PC-3 (cell line): ENCODE results near the gene PRC1. TPM values are rescaled to one million over a fixed set of nuclear protein-coding genes. Genes with fewer than 3 reads are reported as not detected.

Experiments used
- ATAC-seq: fragments of 200-7000 bp; cut with Tn5 transposase; 2 replicates; pipeline ENCODE4 v1.9.1; 2020; ENCODE audit warnings: mild to moderate bottlenecking, moderate library complexity
- BruUV-seq: library from RNA; stranded (reverse); fragments of 400-500 nt; replicated peaks from 2 replicates; lab custom pipeline; 2021; lab: Mats Ljungman, UMichigan
- CTCF ChIA-PET: fragments of 300-600 bp; sonication (Branson Sonifier 250); formaldehyde crosslinking; loops from one replicate; lab custom pipeline; 2022; ENCODE audit warnings: antibody characterized with exemption; lab: Charles Lee
- POLR2A ChIA-PET: fragments of 300-600 bp; sonication (Branson Sonifier 250); formaldehyde crosslinking; loops from one replicate; lab custom pipeline; 2022; ENCODE audit warnings: antibody characterized with exemption; ENCODE audit not compliant: unreplicated experiment; lab: Charles Lee
- DNase-seq: peaks from one replicate; pipeline ENCODE4 v3.0.0-alpha.2; 2015
- H2AFZ ChIP-seq: fragments of 300-600 bp; sonication (generic); 2 replicates; pipeline ENCODE4 v1.6.0; 2016; ENCODE audit warnings: antibody characterized with exemption, low read length
- H3F3A ChIP-seq: fragments of 300-600 bp; sonication (generic); one replicate; pipeline ENCODE4 v1.6.0; 2017; ENCODE audit warnings: antibody characterized with exemption, low read length, control low read depth, mild to moderate bottlenecking; ENCODE audit not compliant: unreplicated experiment
- H3K27ac ChIP-seq: fragments of 300-600 bp; sonication (generic); 2 replicates; pipeline ENCODE4 v1.5.1; 2016; ENCODE audit warnings: mild to moderate bottlenecking, low read length
- H3K27me3 ChIP-seq: fragments of 300-600 bp; sonication (generic); 2 replicates; pipeline ENCODE4 v1.6.1; 2016; ENCODE audit warnings: low read length, mixed read lengths
- H3K36me3 ChIP-seq: fragments of 300-600 bp; sonication (generic); 2 replicates; pipeline ENCODE4 v1.6.1; 2016; ENCODE audit warnings: low read depth, mixed run types, low read length, mixed read lengths
- H3K4me1 ChIP-seq: fragments of 300-600 bp; sonication (generic); 2 replicates; pipeline ENCODE4 v1.5.1; 2016; ENCODE audit warnings: low read length; ENCODE audit not compliant: insufficient read depth
- H3K4me2 ChIP-seq: fragments of 300-600 bp; sonication (generic); 2 replicates; pipeline ENCODE4 v1.6.0; 2016; ENCODE audit warnings: low read length
- H3K4me3 ChIP-seq: fragments of 300-600 bp; sonication (generic); 2 replicates; pipeline ENCODE4 v1.5.1; 2016; ENCODE audit warnings: mild to moderate bottlenecking, low read length, mixed read lengths
- H3K79me2 ChIP-seq: fragments of 300-600 bp; sonication (generic); 2 replicates; pipeline ENCODE4 v1.6.1; 2017; ENCODE audit warnings: low read length, mixed read lengths
- H3K9ac ChIP-seq: fragments of 300-600 bp; sonication (generic); 2 replicates; pipeline ENCODE4 v1.6.0; 2016; ENCODE audit warnings: mild to moderate bottlenecking, low read length
- H3K9me2 ChIP-seq: fragments of 300-600 bp; sonication (generic); replicated peaks from 2 replicates; pipeline ENCODE4 v1.6.1; 2016; ENCODE audit warnings: mixed run types, low read length, mixed read lengths
- H3K9me3 ChIP-seq: fragments of 300-600 bp; sonication (generic); 2 replicates; pipeline ENCODE4 v1.6.1; 2016; ENCODE audit warnings: low read length, mixed read lengths
- H4K20me1 ChIP-seq: fragments of 300-600 bp; sonication (generic); 2 replicates; pipeline ENCODE4 v1.6.1; 2016; ENCODE audit warnings: low read length, mixed read lengths
- CTCF ChIP-seq: fragments of 300-600 bp; sonication (generic); conservative IDR thresholded peaks from 2 replicates; pipeline ENCODE4 v1.5.1; 2017; ENCODE audit warnings: antibody characterized with exemption, low read depth, mild to moderate bottlenecking, low read length
- EZH2 ChIP-seq: fragments of 300-600 bp; sonication (generic); IDR thresholded peaks from one replicate; pipeline ENCODE4 v1.6.1; 2017; ENCODE audit warnings: antibody characterized with exemption, mild to moderate bottlenecking, low read length; ENCODE audit not compliant: unreplicated experiment
- EZH2phosphoT487 ChIP-seq: fragments of 300-600 bp; sonication (generic); IDR thresholded peaks from 2 replicates; pipeline ENCODE4 v1.6.1; 2018; ENCODE audit warnings: mild to moderate bottlenecking, antibody characterized with exemption, low read length, borderline replicate concordance
- intact Hi-C: fragments of 100-400 bp; cut with micrococcal nuclease; formaldehyde crosslinking; loops from 2 replicates; pipeline ENCODE4 v1.9.0; 2023
- total RNA-seq: library from RNA; depleted of rRNA; stranded (reverse); fragments of >200 nt; gene quantifications from 2 replicates; pipeline ENCODE4 v1.2.3, GENCODE V29; 2014

PRC1 gene
- total RNA-seq, 1 experiment from 2014 or later: 236 TPM

GRCh38 chr15:91023720-91024119 lies 29.4 kb upstream of the PRC1 start:
- Histone ChIP-seq H3K9me3 (no peaks in the 10 kb centered on the region), H3K27me3 (no peaks in the 10 kb centered on the region), H3K9me2 (no peaks in the 10 kb centered on the region), H3K4me3 (no peak overlapping the region), H3K9ac (no peak overlapping the region), H4K20me1 (no peaks in the 10 kb centered on the region), H3K4me2 (no peak overlapping the region), H2AFZ (no peak overlapping the region), H3K4me1 (peaks cover 6% of the 10 kb centered on the region), H3K36me3 (no peaks in the 10 kb centered on the region), H3K79me2 (peaks cover 16% of the 10 kb centered on the region), H3K27ac (no peak overlapping the region), H3F3A (no peaks in the 10 kb centered on the region)
- TF ChIP-seq CTCF (no peak), EZH2 (no peak), EZH2phosphoT487 (no peak)
- intact Hi-C loops: loop anchor here (5.0 kb wide), 1 partner anchor 66 kb away; no protein-coding TSS in a partner anchor
- ATAC-seq (no peak), DNase-seq (no peak)
- ChIA-PET POLR2A (no interaction called here), CTCF (no interaction called here)
- no TSS peak for BruUV-seq

GRCh38 chr15:91022832-91023129 lies 28.4 kb upstream of the PRC1 start:
- no peaks in the 10 kb centered on the region for H3K9me2 ChIP-seq
- peak overlapping the region; percentile 89 for H3K9ac ChIP-seq
- POLR2A ChIA-PET: no interaction called here
- no peaks in the 10 kb centered on the region for H3F3A ChIP-seq
- BruUV-seq: TSS peak; percentile 89
- intact Hi-C loops: loop anchor here (5.0 kb wide), 1 partner anchor 65 kb away; no protein-coding TSS in a partner anchor
- H2AFZ ChIP-seq: peak overlapping the region; percentile 88
- H3K4me3 ChIP-seq: peak overlapping the region; percentile 96
- TF ChIP-seq EZH2phosphoT487 (no peak), EZH2 (no peak), CTCF (no peak)
- peak overlapping the region; percentile 88 for H3K4me2 ChIP-seq
- no peaks in the 10 kb centered on the region for H4K20me1 ChIP-seq
- CTCF ChIA-PET: interaction anchor here (1.3 kb wide), 1 partner anchor 66 kb away, joined by 6 read pairs; no protein-coding TSS in a partner anchor
- no peak overlapping the region for H3K27ac ChIP-seq
- no peaks in the 10 kb centered on the region for H3K27me3 ChIP-seq
- H3K4me1 ChIP-seq: peaks cover 6% of the 10 kb centered on the region
- peaks cover 24% of the 10 kb centered on the region for H3K79me2 ChIP-seq
- H3K9me3 ChIP-seq: no peaks in the 10 kb centered on the region
- no peaks in the 10 kb centered on the region for H3K36me3 ChIP-seq
- ATAC-seq: no peak
- no peak for DNase-seq

- Histone ChIP-seq H3K9me2 (no peaks in the 10 kb centered on the region), H3K4me3 (peak within 1 kb of the TSS; percentile 96), H3K4me1 (peaks cover 6% of the 10 kb centered on the region), H3K4me2 (peak within 1 kb of the TSS; percentile 88), H3F3A (no peaks in the 10 kb centered on the region), H3K79me2 (peaks cover 24% of the 10 kb centered on the region), H4K20me1 (no peaks in the 10 kb centered on the region), H3K27ac (no peak within 1 kb of the TSS), H3K9ac (peak within 1 kb of the TSS; percentile 89), H3K9me3 (no peaks in the 10 kb centered on the region), H3K27me3 (no peaks in the 10 kb centered on the region), H3K36me3 (no peaks in the 10 kb centered on the region), H2AFZ (peak within 1 kb of the TSS; percentile 88)
- ChIA-PET CTCF (interaction anchor here (1.3 kb wide), 1 partner anchor 65 kb away, joined by 6 read pairs; no protein-coding TSS in a partner anchor), POLR2A (interaction anchor here (0.7 to 1.0 kb wide), 2 partner anchors 11 to 65 kb away, joined by 3 to 6 read pairs; no protein-coding TSS in a partner anchor)
- ATAC-seq (peak; percentile 90), DNase-seq (peak; percentile 89)
- intact Hi-C loops: loop anchor here (5.0 kb wide), 1 partner anchor 65 kb away; no protein-coding TSS in a partner anchor
- TSS peak; percentile 77 for BruUV-seq
- TF ChIP-seq EZH2 (no peak), EZH2phosphoT487 (no peak), CTCF (no peak)
These were observed 27.9 kb upstream of the PRC1 start, which contains the start of gene VPS33B for GRCh38 chr15:91022075-91022831. Gene VPS33B, minus strand, starts transcription at chr15:91022594. Its CDS starts 345 bp downstream, at chr15:91022249.
